Fibroblast of skin of back (primary cell): ENCODE measurements around the gene NT5DC2.

Experiments used
- DNase-seq: peaks from one replicate; pipeline ENCODE4 v3.0.0-alpha.2; 2013

Gene NT5DC2

GRCh38 chr3:52487788-52488691 lies 45.6 kb downstream of the NT5DC2 start:
- no peak for DNase-seq

GRCh38 chr3:52487050-52487787 lies 46.4 kb downstream of the NT5DC2 start:
- DNase-seq: no peak

- DNase-seq: no peak
Measured at GRCh38 chr3:52484680-52485461, 48.8 kb downstream of the NT5DC2 start.

- peak; percentile 20 for DNase-seq
Measured at GRCh38 chr3:52483577-52484381, 49.9 kb downstream of the NT5DC2 start.

- DNase-seq: no peak
Measured at GRCh38 chr3:52483081-52483480, 50.6 kb downstream of the NT5DC2 start.

GRCh38 chr3:52481819-52482521 lies 51.7 kb downstream of the NT5DC2 start:
- peak; percentile 15 for DNase-seq

- DNase-seq: no peak
Measured at GRCh38 chr3:52480768-52481715, 52.6 kb downstream of the NT5DC2 start.

- DNase-seq: no peak
Measured at GRCh38 chr3:52479877-52480575, 53.6 kb downstream of the NT5DC2 start.

- no peak for DNase-seq
Measured at GRCh38 chr3:52479037-52479876, 54.4 kb downstream of the NT5DC2 start.

- DNase-seq: no peak
Measured at GRCh38 chr3:52477796-52478095, 55.9 kb downstream of the NT5DC2 start.

GRCh38 chr3:52477076-52477795 lies 56.4 kb downstream of the NT5DC2 start:
- DNase-seq: no peak
